HG03064 (cell line): ENCODE results near the gene CDH22.

Experiments used
- ATAC-seq: cut with Tn5 transposase; IDR thresholded peaks from one replicate; pipeline ENCODE4 v1.9.1; 2021; ENCODE audit warnings: low read depth; ENCODE audit not compliant: unreplicated experiment

CDH22 gene

GRCh38 chr20:46178891-46179290 is 129.4 kb downstream of the CDH22 start:
- no peak for ATAC-seq

- no peak for ATAC-seq
Observed at GRCh38 chr20:46177768-46178167, 130.5 kb downstream of the CDH22 start.

DNA sequence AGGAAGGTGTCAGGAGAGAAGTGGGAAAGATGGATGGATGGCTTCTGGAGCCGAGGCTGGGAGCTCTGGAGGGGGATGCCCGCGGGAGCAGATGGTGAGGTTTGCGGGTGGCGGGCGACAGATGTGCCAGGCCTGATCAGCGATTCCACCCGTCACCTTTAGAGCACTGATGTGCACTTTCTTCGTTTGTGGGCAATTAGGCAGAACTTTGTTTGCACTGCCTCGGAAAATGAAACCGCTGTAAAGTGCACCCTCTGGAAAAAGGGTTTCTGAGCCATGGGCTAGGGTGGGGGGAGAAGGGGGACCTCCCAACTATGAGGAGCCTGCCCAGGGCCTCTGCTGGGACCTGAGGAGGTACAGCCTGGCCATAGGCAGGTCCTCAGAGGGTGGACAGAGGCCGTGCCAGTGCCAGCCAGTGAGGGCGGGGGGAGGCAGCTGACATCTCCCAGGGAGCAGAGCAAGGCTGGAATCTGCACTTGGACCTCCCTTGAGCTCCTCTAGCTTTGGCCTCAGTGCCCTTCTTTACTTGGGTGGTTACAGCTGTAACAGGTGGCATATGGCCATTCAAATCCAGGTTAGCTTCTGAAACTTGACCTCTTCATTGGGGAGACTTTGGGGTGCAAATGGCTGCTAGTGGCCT is 131.4 kb downstream of the CDH22 start:
- ATAC-seq = no peak

GRCh38 chr20:46175127-46175494 is 133.2 kb downstream of the CDH22 start:
- ATAC-seq = no peak

DNA sequence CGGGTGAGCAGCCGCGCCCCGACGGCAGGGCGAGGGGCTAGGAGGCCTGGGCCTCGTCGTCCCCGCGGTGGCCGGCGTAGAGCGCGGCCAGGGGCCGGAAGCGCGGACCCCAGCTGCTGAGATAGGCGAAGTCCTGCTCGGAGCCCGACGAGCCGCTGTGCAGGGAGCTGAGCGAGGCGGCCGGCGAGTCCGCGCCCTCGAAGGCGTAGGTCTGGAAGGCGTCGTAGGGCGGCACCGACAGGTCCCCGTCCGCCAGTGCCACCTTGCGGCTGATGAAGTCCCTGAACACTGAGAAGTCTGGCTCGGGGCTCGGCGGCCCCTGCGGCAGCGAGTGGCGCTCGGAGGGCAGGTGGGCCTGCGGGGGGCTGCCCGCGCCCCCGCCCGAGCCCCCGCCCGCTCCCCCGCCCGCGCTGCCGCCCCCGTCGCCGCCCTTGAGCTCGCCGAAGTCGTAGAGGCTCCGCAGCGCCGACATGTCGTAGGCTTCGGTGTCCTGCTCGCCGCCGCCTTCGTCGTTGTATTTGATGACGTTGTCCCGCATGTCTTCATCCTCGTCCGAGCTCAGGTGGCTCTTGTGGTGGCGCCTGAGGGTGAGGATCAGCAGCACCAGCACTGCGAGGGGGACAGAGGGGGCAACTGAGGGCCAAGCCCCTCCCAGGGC is 133.7 kb downstream of the CDH22 start:
- ATAC-seq = no peak

GRCh38 chr20:46173652-46174468 is 134.4 kb downstream of the CDH22 start:
- ATAC-seq = no peak

GRCh38 chr20:46172961-46173536 is 135.2 kb downstream of the CDH22 start:
- ATAC-seq = no peak

- ATAC-seq = no peak
Observed at GRCh38 chr20:46172455-46172854, 135.8 kb downstream of the CDH22 start.

DNA sequence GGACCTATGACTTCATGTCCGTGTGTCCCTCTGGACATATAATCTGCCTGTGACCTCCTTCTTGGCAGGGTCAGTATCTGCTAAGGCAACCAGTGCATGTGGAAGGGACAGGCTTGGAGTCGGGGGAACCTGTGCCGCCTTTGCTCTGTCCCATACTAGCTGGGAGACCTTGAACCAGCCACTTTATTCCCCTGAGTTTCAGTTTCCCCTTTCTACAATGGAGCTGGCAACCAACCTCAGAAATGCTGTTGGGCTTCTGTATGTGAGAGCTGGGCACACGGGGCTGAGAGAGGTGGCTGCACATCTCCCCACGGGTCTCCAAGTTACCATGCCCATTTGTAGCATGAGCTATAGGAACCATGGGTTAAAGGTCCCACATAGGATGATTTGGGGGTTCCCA is 136.4 kb downstream of the CDH22 start:
- ATAC-seq = no peak

- ATAC-seq = no peak
Observed at GRCh38 chr20:46171476-46171875, 136.8 kb downstream of the CDH22 start.

GRCh38 chr20:46169245-46170171 is 138.8 kb downstream of the CDH22 start:
- ATAC-seq = no peak

GRCh38 chr20:46168438-46168837 is 139.9 kb downstream of the CDH22 start:
- ATAC-seq = no peak

DNA sequence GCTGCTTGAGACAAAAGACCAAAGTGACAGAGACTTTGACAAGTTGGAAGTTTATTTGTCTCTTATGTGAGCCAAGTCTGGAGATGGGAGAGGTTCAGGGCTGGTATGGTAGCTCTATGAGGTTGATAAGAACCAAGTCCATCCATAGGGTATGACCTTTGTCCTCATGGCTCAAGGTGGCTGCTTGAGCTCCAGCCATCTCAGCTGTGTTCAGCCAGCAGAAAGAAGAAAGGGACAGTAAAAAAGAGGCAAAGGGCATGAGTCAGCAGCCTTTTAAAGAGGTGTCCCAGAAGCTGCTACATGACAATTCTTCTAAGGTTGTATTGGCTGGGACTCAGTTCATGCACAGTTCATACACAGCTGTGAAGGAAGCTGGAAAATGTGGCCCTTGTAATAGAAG is 141.2 kb downstream of the CDH22 start:
- ATAC-seq = no peak

DNA sequence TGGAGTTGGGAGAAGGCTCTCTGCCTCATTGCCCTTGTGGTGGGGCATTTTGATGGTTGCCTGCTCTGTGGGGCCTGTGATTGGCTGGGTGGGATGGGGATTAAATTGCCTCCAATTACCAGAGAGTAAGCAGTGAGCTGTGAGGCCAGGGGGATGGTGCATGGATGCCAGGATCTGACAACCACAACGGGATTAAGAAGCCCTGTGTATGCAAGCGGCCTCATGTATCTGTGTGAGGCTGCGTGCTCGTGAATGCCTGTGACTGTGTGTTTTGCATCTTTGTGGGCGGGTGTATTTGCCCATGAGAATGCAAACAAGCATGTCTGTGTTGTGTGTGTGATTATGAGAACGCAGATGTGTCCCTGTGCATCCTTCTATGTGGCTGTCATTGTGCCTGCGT is 144.0 kb downstream of the CDH22 start:
- no peak for ATAC-seq

- no peak for ATAC-seq
Observed at GRCh38 chr20:46161921-46162320, 146.4 kb downstream of the CDH22 start.

- ATAC-seq = no peak
Observed at GRCh38 chr20:46160661-46161060, 147.6 kb downstream of the CDH22 start.

- ATAC-seq = no peak
Observed at GRCh38 chr20:46159101-46159897, 149.0 kb downstream of the CDH22 start.

DNA sequence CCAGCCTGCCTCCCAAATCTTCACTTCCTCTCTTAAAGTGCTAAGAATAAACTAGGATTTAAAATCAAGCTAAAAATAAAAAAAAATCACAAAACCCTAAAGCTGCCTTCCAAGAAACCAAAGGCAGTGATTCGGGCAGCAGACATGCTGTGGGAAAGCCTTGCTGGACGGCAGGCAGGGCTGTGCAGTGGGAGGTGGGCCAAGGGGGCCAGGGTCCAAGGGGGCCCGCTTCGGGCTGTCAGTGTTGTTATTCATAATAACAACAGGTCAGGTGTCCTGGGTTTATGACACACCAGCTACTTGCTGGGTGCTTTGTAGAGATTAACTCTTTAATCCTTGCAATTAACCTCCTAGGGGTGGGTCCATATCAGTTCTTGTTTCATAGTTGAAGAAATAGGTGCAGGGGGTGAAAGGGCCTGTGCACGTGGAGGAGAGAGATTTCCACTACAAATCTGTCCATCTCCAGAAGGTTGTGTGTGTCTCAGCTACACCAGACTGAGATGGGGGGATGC is 149.8 kb downstream of the CDH22 start:
- ATAC-seq = no peak

- no peak for ATAC-seq
Observed at GRCh38 chr20:46157625-46158024, 150.7 kb downstream of the CDH22 start.
